GM12865 (cell line): ENCODE measurements around the gene MNAT1.

Experiments
- DNase-seq: peaks from one replicate; pipeline ENCODE4 v3.0.0; 2010; ENCODE audit warnings: low read depth
- H3K4me3 ChIP-seq: 2 replicates; pipeline ENCODE4 v1.5.1; 2011; ENCODE audit warnings: mild to moderate bottlenecking, low read depth, low read length, control low read depth
- TF ChIP-seq, protein P1 (sequence below): IDR thresholded peaks from 2 replicates; pipeline ENCODE4 v1.5.1; 2011; ENCODE audit warnings: low read length, control low read depth, low read depth, inconsistent platforms; ENCODE audit not compliant: insufficient read depth; ENCODE audit errors: missing control alignments

Gene MNAT1

DNA sequence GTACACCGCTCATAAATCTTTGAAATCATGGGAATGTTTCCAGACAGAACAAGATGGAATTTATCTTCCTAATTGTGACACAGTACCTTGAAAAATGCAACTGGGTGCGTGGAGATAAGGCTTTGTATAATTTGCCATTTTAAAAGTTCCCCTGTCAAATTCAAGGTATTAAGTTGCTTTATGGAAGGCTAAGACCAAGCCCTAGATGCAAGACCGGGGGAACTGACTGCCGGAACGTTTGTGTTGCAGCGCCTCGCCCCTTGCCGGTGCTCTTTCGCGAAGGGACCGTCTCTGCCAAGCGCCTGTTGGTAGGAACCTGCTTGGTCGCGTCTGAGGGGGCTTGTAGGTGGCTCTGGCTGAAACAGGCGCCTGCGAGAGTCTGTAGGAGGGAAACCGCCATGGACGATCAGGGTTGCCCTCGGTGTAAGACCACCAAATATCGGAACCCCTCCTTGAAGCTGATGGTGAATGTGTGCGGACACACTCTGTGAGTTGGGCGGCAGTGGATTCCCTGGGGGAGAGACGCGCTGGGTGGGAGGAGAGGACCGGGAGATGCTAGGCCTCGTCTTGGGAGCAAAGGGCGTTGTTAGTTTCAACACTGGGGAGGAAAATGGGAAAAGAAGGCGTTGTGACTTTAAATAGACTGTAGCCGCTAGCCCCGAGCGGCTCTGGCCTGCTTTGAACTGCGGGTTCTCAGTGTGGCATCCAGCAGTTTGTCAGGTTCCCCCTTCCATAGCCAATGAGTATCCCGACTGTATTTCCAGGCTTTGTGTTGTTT, at the start of gene MNAT1:
MNAT1 (plus strand) TSS at position 297 of the 778 bp plus-strand sequence; CDS start at position 399, 102 bp downstream.
- TF ChIP-seq, protein P1, sequence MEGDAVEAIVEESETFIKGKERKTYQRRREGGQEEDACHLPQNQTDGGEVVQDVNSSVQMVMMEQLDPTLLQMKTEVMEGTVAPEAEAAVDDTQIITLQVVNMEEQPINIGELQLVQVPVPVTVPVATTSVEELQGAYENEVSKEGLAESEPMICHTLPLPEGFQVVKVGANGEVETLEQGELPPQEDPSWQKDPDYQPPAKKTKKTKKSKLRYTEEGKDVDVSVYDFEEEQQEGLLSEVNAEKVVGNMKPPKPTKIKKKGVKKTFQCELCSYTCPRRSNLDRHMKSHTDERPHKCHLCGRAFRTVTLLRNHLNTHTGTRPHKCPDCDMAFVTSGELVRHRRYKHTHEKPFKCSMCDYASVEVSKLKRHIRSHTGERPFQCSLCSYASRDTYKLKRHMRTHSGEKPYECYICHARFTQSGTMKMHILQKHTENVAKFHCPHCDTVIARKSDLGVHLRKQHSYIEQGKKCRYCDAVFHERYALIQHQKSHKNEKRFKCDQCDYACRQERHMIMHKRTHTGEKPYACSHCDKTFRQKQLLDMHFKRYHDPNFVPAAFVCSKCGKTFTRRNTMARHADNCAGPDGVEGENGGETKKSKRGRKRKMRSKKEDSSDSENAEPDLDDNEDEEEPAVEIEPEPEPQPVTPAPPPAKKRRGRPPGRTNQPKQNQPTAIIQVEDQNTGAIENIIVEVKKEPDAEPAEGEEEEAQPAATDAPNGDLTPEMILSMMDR = no peak
- H3K4me3 ChIP-seq = peak within 1 kb of the TSS; percentile 65
- DNase-seq = peak; percentile 92

DNA sequence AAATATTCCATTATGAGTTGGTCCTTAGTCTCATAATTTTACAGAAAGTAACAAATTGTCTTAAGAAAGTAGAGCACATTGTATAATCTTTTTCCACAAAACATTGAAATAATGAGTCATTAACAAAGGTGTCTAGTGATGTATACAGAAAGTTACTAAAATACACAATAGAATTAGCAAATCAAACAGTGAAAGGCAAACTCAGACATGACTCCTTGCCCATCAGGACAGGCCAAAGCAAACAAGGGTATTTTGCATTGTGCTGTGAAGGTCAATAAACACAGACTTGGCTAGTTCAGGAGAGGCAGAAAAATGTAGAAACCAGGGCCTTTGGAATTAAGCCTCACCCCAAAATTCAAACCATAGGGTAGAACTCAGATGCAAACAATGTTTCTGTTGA, 47.7 kb upstream of the MNAT1 start:
- no peak overlapping the region for H3K4me3 ChIP-seq
- DNase-seq = no peak
- TF ChIP-seq, protein P1 = no peak

DNA sequence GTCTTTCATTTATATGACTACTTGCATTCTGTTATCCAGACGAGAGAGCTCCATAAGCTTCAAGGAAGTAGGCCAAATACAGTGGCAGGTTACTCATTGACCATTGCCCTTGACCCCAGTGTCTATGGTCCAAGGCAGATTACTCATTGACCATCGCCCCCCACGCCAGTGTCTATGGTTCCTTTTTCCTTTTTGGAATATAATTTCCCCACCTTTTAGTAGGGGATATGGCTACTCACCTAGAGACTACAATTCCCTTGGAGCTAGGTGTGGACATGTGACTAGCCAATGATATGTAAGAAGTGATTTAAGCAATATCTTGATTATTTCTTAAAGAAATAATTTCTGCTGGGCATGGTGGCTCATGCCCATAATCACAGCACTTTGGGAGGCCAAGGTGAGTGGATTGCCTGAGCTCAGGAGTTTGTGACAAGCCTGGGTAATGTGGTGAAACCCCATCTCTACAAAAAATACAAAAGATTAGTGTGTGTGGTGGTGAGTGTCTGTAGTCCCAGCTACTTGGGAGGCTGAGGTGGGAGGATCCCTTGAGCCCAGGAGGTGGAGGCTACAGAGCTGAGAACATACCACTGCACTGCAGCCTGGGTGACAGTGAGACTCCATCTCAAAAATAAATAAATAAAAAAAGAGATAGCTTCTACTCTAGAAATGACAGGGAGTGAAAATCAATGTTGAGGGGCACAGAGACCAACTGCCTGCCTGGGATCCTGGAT, 43.0 kb upstream of the MNAT1 start:
- no peak overlapping the region for H3K4me3 ChIP-seq
- DNase-seq = no peak
- TF ChIP-seq, protein P1 = no peak

DNA sequence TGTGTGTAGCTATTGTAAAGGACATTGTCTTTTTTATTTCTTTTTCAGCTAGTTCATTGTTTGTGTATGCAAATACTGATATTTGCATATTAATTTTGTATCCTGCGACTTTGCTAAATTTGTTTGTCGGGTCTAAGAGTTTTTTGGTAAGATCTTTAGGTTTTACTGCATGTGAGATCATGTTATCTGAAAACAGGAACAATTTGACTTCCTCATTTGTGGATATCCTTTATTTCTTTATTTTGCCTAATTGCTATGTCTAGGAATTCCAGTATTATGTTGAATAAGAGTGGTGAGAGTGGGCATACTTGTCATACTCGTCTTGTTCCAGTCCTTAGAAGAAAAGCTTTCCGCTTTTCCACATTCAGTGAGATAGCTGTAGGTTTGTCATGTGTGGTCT, 39.2 kb upstream of the MNAT1 start:
- TF ChIP-seq, protein P1 = no peak
- DNase-seq = no peak
- no peak overlapping the region for H3K4me3 ChIP-seq

DNA sequence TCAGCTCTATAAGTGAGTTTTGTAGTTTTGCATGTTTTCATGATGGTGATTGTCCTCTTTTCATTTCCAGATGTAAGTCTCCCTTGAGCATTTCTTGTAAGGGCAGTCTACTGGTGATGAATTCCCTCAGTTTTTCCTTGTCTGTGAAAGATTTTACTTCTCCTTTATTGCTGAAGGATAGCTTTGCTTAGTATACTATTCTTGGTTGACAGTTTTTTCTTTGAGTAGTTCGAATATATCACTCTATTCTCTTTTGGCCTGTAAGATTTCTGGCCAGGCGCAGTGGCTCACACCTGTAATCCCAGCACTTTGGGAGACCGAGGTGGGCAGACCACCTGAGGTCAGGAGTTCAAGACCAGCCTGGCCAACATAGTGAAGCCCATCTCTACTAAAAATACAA, 34.0 kb upstream of the MNAT1 start:
- no peak for DNase-seq
- H3K4me3 ChIP-seq = no peak overlapping the region
- TF ChIP-seq, protein P1 = no peak

DNA sequence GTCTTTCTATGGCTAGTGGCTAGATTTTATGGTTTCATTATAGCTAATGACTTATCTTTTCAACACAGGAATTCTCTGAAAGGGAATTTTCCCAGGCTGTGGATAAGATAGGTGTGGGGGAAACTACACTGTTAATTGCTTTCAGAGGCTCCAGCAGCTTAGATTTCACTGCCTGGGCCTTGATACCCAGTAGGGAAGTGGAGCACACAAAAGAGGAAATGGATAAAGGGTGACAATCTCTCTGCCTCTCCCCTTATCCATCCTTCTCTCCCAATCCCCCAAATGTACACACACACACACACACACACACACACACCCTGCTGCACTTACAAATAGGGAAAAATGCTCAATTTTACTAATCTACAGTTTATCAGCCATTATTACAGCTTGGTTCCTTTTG, 29.5 kb upstream of the MNAT1 start:
- TF ChIP-seq, protein P1 = no peak
- DNase-seq = no peak
- no peak overlapping the region for H3K4me3 ChIP-seq
